Measurements from ENCODE around the gene KCNJ6.
A peak's percentile ranks its signal among the peaks of the same experiment; 100 is the strongest.

The KCNJ6 gene

GRCh38 chr21:37636152-37636860, 280.0 kb downstream of the KCNJ6 start:
- no peak for TF ChIP-seq CTCF (IDR thresholded peaks at IDR 0.05; ENCODE audit: low read length, missing control alignments)
- peak; percentile 76 for DNase-seq (ENCODE audit: low read depth)
- no peak overlapping the region for H3K4me3 ChIP-seq (replicated peaks; ENCODE audit: low read depth, low read length)

DNA sequence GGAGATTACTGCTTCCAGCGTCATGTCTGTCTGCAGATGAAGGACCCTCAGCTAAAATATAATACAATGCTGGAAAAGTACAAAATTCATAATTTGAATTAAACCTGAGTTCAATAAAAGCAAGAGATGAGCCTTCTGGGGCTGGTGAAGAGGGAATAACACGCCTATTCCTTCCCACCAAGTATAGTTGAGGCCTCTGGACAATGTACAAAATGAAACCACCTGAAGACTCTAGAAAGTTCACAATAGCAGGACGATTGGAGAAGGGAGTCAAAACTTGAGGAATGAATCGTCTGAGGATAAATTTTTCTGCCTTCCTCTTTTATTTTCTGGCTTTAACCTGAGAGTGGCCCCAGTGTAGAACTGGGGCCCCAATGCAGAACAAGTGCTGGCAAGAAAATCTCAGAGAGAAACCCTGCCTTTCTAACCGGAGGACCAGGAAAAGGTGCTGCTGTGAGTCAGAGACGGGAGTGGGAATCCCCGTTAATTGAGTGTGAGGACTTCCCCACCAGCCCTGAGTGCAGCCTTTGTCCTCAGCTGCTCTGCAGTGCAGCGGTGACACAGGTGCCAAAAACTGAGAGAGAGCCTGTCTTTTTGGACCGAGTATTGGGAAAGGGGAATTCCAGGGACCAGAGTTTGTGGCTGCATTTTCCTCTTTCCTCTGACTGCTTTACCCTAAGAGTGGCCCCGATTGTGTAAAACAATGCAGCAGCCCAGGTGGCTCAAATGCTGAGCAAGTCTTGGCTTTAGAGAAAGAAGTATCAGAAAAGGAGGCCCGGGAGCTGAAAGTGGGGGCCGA, 284.7 kb downstream of the KCNJ6 start:
- peak; percentile 16 for DNase-seq (ENCODE audit: low read depth)
- no peak overlapping the region for H3K4me3 ChIP-seq (replicated peaks; ENCODE audit: low read depth, low read length)
- no peak for TF ChIP-seq CTCF (IDR thresholded peaks at IDR 0.05; ENCODE audit: low read length, missing control alignments)

DNA sequence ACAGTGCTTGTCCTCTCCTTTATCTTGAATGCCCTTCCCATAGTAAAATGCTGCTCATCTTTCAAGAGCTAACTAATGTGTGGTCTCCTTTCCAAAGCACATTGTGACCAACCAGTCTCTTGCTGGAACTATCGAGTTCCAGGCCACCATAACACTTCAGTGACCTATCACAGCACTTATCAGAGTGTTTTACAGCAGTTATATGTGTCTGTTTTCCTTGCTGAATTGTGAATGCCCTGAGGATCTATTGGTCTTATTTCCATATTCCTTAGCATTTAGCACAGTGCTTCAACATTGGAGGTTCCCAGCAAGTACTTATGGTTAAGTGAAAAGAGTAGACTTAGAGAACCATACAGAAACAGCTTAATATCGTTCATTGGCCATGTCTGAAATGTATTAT, 285.4 kb downstream of the KCNJ6 start:
- DNase-seq (ENCODE audit: low read depth), result no peak
- no peak for TF ChIP-seq CTCF (IDR thresholded peaks at IDR 0.05; ENCODE audit: low read length, missing control alignments)
- H3K4me3 ChIP-seq (replicated peaks; ENCODE audit: low read depth, low read length), result no peak overlapping the region

GRCh38 chr21:37628362-37628761, 287.9 kb downstream of the KCNJ6 start:
- DNase-seq (ENCODE audit: low read depth), result no peak
- no peak overlapping the region for H3K4me3 ChIP-seq (replicated peaks; ENCODE audit: low read depth, low read length)
- TF ChIP-seq CTCF (IDR thresholded peaks at IDR 0.05; ENCODE audit: low read length, missing control alignments), result no peak

GRCh38 chr21:37627561-37627960, 288.7 kb downstream of the KCNJ6 start:
- TF ChIP-seq CTCF (IDR thresholded peaks at IDR 0.05; ENCODE audit: low read length, missing control alignments), result no peak
- DNase-seq (ENCODE audit: low read depth), result no peak
- no peak overlapping the region for H3K4me3 ChIP-seq (replicated peaks; ENCODE audit: low read depth, low read length)

GRCh38 chr21:37627074-37627473, 289.2 kb downstream of the KCNJ6 start:
- no peak for DNase-seq (ENCODE audit: low read depth)

More at GRCh38 chr21:37627074-37627473, 289.2 kb downstream of the KCNJ6 start:
- no peak for TF ChIP-seq CTCF (IDR thresholded peaks at IDR 0.05; ENCODE audit: low read length, missing control alignments)
- no peak overlapping the region for H3K4me3 ChIP-seq (replicated peaks; ENCODE audit: low read depth, low read length)
